ENCODE data around the gene SMYD4. TPM values are rescaled to one million over a fixed set of nuclear protein-coding genes. Genes with fewer than 3 reads are reported as not detected.

SMYD4 gene
- total RNA-seq, 2 experiments from 2014 or later = 14.5 to 15.8 TPM

DNA sequence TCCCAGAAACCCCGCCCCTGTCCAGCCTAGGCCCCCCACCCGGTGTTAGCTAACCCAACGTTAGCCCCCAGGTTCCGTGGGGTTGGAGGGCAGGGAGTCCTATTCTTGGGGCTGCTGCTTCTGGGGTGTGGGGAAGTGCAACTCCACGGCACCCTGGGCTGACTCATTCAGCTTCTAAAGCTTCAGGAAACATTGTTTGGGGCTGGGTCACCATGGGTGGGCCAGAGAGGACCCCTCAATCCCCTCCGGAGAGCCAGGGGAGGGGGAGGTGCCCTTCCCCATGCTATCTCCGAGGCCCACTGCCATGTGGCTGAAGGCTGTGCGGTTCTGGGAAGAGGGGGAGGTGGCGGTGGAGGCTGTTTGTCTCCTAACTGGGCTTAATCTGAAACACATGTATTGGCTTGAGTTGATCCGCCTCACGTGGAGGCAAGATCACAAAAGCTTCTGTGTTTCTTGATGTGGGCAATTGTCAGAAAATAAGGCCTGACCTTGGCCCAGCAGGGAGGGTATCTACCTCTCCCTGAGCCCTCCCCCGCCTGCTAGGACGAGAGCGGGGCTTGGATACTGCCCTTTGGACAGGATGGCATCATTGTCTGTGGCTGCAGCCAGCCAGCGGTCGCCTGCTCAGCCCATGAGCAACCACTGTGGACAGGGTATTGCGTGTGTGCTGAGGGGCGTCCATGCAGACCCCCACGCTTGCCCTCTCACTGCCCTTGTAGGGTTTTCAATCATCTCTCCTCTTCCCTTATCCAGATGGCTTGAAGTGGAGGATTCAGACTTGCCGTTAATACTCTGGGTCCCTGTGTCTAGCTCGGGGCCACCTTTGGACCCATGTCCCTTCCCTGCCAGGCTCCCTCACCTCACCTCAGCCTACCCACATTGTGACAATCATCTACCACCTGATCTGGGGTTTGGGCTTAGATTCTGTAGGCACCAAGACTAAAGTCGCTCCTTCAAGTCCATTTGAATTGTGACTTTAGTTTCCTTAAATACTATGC lies 66.5 kb downstream of the SMYD4 start:
- Mint-ChIP-seq H3K4me1 (ENCODE audit: low read depth) (peaks cover 24% of the 10 kb centered on the region), H3K9me3 (no peaks in the 10 kb centered on the region), H3K27me3 (no peaks in the 10 kb centered on the region), H3K27ac (no peak overlapping the region), H3K36me3 (no peaks in the 10 kb centered on the region), H3K4me3 (no peak overlapping the region)
- intact Hi-C loops (cut with micrococcal nuclease) = no loop called here
- no peak for DNase-seq
- CTCF ChIA-PET = interaction anchor here (1.8 kb wide), 1 partner anchor 43 kb away, joined by 7 read pairs; no protein-coding TSS in a partner anchor
- POLR2A ChIA-PET = no interaction called here

DNA sequence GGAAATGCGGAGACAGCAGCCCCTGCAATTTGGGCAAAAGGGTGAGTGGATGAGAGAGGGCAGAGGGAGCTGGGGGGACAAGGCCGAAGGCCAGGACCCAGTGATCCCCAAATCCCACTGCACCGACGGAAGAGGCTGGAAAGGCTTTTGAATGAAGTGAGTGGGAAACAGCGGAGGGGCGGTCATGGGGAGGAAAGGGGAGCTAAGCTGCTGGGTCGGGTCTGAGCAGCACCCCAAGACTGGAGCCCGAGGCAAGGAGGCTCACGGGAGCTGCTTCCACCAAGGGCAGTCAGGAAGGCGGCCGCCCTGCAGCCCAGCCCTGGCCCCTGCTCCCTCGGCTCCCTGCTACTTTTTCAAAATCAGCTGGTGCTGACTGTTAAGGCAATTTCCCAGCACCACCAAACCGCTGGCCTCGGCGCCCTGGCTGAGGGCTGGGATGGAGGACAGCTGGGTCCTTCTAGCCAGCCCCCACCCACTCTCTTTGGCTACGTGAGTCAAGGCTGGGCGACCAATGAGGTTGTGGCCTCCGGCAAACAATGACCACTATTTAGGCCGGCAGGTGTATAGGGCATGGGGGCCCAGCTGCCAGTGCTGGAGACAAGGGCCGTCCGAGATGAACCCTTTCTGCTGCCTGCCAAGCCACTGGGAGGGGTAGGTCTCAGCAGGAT lies 67.3 kb downstream of the SMYD4 start:
- Mint-ChIP-seq H3K4me1 (ENCODE audit: low read depth) (peaks cover 24% of the 10 kb centered on the region), H3K4me3 (no peak overlapping the region), H3K9me3 (no peaks in the 10 kb centered on the region), H3K27ac (no peak overlapping the region), H3K27me3 (no peaks in the 10 kb centered on the region), H3K36me3 (no peaks in the 10 kb centered on the region)
- DNase-seq = no peak
- intact Hi-C loops (cut with micrococcal nuclease) = no loop called here
- POLR2A ChIA-PET = interaction anchor here (1.2 kb wide), 1 partner anchor 9 kb away, joined by 5 read pairs; no protein-coding TSS in a partner anchor
- CTCF ChIA-PET = interaction anchor here (1.8 kb wide), 1 partner anchor 42 kb away, joined by 7 read pairs; no protein-coding TSS in a partner anchor

DNA sequence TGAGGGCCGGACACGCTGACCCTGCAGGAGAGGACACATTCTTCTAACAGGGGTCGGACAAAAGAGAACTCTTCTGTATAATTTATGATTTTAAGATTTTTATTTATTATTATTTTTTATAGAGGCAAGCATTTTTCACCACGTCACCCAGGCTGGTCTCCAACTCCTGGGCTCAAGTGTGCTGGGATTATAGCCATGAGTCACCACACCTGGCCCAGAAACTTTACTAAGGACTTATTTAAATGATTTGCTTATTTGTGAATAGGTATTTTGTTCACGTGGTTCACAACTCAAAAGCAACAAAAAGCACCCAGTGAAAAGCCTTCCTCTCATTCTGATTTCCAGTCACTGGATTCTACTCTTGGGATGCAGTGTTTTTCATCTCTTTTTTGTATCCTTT lies 70.2 kb downstream of the SMYD4 start:
- H3K27me3 Mint-ChIP-seq = no peaks in the 10 kb centered on the region
- intact Hi-C loops (cut with micrococcal nuclease) = no loop called here
- H3K9me3 Mint-ChIP-seq = no peaks in the 10 kb centered on the region
- ChIA-PET CTCF (no interaction called here), POLR2A (no interaction called here)
- no peaks in the 10 kb centered on the region for H3K36me3 Mint-ChIP-seq
- H3K4me3 Mint-ChIP-seq = no peak overlapping the region
- H3K27ac Mint-ChIP-seq = no peak overlapping the region
- DNase-seq = no peak
- H3K4me1 Mint-ChIP-seq (ENCODE audit: low read depth) = peaks cover 22% of the 10 kb centered on the region

DNA sequence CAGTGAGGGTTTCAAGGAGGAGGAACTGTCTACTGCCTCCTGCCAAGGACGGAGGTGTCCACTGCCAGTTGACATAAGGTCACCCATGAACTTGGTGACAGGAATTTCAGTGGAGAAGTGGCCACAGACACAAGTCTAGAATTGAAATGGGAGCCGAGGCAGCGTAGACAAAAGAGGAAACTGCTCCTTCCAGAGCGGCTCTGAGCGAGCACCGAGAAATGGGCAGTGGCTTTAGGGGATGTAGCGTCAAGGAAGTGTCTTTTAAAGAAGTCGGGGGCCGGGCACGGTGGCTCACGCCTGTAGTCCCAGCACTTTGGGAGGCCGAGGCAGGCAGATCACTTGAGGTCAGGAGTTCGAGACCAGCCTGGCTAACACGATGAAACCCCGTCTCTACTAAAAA lies 70.9 kb downstream of the SMYD4 start:
- Mint-ChIP-seq H3K9me3 (no peaks in the 10 kb centered on the region), H3K27me3 (no peaks in the 10 kb centered on the region), H3K36me3 (no peaks in the 10 kb centered on the region), H3K4me1 (ENCODE audit: low read depth) (peaks cover 15% of the 10 kb centered on the region), H3K27ac (no peak overlapping the region), H3K4me3 (no peak overlapping the region)
- ChIA-PET CTCF (no interaction called here), POLR2A (no interaction called here)
- DNase-seq = no peak
- intact Hi-C loops (cut with micrococcal nuclease) = no loop called here

DNA sequence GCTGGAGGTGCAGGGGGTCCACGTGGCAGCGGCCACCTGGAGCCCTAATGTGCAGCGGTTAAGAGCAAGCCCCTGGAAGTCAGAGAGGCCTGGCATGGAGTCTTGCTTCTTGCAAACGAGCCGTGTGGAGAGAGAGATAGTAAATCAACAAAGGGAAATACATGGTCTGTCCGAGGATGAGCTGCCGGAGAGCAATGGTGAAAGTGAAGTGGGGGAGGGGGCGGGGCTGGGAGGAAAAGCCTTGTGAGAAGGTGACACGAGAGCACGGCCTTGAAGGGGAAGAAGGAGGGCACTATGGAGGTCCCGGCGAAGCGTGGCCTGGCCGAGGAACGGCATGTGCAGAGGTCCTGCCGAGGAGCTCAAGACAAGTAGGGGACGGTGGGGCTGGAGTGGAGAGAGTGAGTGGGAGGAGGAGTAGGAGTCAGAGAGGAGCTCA lies 73.9 kb downstream of the SMYD4 start:
- Mint-ChIP-seq H3K27me3 (no peaks in the 10 kb centered on the region), H3K9me3 (no peaks in the 10 kb centered on the region), H3K4me1 (ENCODE audit: low read depth) (no peaks in the 10 kb centered on the region), H3K4me3 (no peak overlapping the region), H3K36me3 (no peaks in the 10 kb centered on the region), H3K27ac (no peak overlapping the region)
- DNase-seq = no peak
- ChIA-PET CTCF (no interaction called here), POLR2A (no interaction called here)
- intact Hi-C loops (cut with micrococcal nuclease) = no loop called here

DNA sequence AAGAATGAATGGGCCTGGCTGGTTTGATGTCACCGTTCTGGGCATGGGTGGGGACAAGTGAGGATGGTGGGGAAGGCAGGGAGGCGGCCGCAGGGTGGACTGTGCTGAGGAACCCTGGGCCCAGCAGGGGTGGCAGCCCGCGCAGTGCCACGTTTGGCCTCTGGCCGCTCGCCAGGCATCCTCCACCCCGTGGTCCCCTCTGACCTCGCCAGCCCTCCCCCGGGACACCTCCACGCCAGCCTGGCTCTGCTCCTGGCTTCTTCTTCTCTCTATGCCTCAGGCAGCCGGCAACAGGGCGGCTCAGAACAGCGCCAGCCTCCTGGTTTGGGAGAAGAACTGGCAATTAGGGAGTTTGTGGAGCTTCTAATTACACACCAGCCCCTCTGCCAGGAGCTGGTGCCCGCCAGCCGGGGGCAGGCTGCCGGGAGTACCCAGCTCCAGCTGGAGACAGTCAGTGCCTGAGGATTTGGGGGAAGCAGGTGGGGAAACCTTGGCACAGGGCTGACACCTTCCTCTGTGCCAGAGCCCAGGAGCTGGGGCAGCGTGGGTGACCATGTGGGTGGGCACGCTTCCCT lies 74.4 kb downstream of the SMYD4 start:
- Mint-ChIP-seq H3K9me3 (no peaks in the 10 kb centered on the region), H3K36me3 (no peaks in the 10 kb centered on the region), H3K4me3 (no peak overlapping the region), H3K27me3 (no peaks in the 10 kb centered on the region), H3K4me1 (ENCODE audit: low read depth) (no peaks in the 10 kb centered on the region), H3K27ac (no peak overlapping the region)
- ChIA-PET CTCF (no interaction called here), POLR2A (no interaction called here)
- intact Hi-C loops (cut with micrococcal nuclease) = no loop called here
- DNase-seq = no peak

DNA sequence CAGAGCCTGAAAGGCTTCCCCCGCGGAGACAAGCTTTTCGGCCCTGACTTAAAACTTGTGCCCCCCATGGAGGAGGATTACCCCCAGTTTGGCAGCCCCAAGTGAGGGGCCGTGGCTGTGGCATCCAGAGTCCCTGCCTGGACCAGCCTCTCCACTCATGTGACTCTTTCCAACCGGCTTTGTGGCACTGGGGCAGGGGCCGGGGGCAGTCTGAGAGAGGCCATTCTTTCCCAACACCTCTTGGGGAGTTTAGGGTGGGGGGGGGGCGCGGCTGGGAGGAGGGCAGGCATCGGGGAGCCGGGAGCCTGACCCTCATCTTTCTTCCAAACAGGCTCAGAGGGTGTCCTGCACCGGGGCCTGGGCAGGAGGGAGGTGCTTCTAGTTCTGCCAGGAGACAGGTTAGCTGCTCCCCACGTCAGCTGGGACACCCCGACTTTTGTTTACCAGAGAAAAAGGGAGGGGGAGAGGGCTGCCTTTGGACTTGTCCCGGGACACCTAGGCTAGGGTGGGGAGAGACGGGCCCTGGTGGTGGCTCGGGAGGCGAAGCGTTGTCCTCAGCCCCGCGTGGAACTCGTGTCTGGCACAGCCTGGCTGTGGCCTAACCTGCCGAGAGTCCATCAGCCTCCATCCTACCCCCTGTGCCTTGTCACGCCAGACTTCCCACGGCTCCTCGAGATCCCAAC lies 75.1 kb downstream of the SMYD4 start:
- CTCF ChIA-PET = no interaction called here
- no peak overlapping the region for H3K4me3 Mint-ChIP-seq
- DNase-seq = no peak
- no peak overlapping the region for H3K27ac Mint-ChIP-seq
- no peaks in the 10 kb centered on the region for H3K36me3 Mint-ChIP-seq
- H3K27me3 Mint-ChIP-seq = no peaks in the 10 kb centered on the region
- no peaks in the 10 kb centered on the region for H3K9me3 Mint-ChIP-seq
- intact Hi-C loops (cut with micrococcal nuclease) = no loop called here
- POLR2A ChIA-PET = no interaction called here
- no peaks in the 10 kb centered on the region for H3K4me1 Mint-ChIP-seq (ENCODE audit: low read depth)

DNA sequence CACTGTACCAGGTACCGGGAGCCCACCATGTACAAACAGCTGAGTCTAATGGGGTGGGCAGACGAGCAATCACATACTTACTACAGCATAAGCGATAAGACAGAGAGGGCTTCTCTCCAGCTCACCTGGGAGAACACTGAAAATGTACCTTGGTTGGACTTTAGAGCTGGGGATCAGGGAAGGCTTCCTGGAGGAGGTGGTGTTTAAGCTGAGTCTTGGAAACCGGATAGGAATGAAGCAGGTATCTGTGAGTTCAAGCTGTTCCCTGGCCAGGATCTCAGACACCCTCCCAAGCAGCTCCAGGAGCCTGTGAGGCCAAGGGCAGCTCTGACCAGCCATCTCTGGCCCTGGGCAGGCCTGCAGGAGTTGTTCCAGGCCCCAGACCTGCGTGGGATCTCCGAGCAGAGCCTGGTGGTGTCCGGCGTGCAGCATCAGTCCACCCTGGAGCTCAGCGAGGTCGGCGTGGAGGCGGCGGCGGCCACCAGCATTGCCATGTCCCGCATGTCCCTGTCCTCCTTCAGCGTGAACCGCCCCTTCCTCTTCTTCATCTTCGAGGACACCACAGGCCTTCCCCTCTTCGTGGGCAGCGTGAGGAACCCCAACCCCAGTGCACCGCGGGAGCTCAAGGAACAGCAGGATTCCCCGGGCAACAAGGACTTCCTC lies 75.8 kb downstream of the SMYD4 start:
- no peak overlapping the region for H3K4me3 Mint-ChIP-seq
- ChIA-PET POLR2A (no interaction called here), CTCF (no interaction called here)
- H3K27me3 Mint-ChIP-seq = no peaks in the 10 kb centered on the region
- no peak overlapping the region for H3K27ac Mint-ChIP-seq
- intact Hi-C loops (cut with micrococcal nuclease) = no loop called here
- H3K9me3 Mint-ChIP-seq = no peaks in the 10 kb centered on the region
- no peak for DNase-seq
- no peaks in the 10 kb centered on the region for H3K36me3 Mint-ChIP-seq
- H3K4me1 Mint-ChIP-seq (ENCODE audit: low read depth) = no peaks in the 10 kb centered on the region

DNA sequence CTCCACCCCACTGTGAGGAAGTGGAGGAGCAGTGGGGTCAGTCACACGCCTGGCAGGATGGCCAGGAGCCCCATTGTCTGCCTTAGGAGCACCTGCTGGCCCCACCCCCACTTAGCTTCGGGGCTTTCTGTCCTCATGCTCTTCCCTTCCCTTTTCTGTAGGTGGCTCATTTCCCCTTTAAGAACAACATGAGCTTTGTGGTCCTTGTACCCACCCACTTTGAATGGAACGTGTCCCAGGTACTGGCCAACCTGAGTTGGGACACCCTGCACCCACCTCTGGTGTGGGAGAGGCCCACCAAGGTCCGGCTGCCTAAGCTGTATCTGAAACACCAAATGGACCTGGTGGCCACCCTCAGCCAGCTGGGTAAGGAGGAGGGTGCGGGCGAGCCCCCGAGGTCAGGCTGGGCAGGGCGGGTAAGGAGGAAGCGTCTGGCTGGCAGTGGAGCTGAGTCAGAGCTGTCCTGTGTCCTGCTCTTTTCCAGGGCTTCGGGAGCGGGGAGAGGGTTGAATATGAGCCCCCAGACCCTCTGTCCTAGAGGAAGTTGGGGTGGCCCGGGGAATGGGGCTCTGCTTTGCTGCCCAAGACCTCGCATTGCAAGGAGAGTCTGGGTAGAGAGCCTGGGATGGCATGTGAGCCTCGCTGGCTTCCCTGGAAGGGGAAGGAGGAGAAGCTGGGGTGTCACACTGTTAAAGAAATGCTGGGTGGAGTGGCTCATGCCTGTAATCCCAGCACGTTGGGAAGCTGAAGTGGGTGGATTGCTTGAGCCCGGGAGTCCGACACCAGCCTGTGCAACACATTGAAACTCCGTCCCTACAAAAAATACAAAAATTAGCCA lies 77.1 kb downstream of the SMYD4 start:
- Mint-ChIP-seq H3K27me3 (no peaks in the 10 kb centered on the region), H3K4me1 (ENCODE audit: low read depth) (no peaks in the 10 kb centered on the region), H3K27ac (no peak overlapping the region), H3K4me3 (no peak overlapping the region), H3K36me3 (no peaks in the 10 kb centered on the region), H3K9me3 (no peaks in the 10 kb centered on the region)
- ChIA-PET POLR2A (no interaction called here), CTCF (no interaction called here)
- intact Hi-C loops (cut with micrococcal nuclease) = no loop called here
- no peak for DNase-seq

DNA sequence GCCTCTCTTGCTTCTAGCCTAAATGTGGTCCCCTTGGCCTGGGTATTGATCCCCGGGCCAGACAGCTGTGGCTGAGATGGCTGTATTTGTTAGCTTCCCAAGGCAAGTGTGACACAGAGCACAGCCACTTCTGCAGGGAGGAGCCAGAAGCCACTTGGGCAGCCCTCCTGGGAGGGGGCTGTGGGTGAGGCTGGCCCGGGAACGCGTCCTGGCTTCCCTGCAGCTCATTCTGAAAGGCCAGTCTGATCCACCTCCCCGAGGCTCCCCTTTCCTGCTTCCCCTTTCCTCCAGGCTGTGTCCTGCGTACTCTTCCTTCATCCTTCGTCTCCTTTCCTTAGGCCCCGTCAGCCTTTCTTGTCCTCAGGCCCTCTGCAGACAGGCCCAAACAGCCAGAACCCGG lies 79.1 kb downstream of the SMYD4 start:
- H3K4me3 Mint-ChIP-seq = no peak overlapping the region
- intact Hi-C loops (cut with micrococcal nuclease) = no loop called here
- H3K36me3 Mint-ChIP-seq = no peaks in the 10 kb centered on the region
- POLR2A ChIA-PET = no interaction called here
- no peak overlapping the region for H3K27ac Mint-ChIP-seq
- DNase-seq = no peak
- no peaks in the 10 kb centered on the region for H3K4me1 Mint-ChIP-seq (ENCODE audit: low read depth)
- CTCF ChIA-PET = interaction anchor here (1.7 kb wide), 1 partner anchor 33 kb away, joined by 5 read pairs; no protein-coding TSS in a partner anchor
- H3K9me3 Mint-ChIP-seq = no peaks in the 10 kb centered on the region
- H3K27me3 Mint-ChIP-seq = no peaks in the 10 kb centered on the region

DNA sequence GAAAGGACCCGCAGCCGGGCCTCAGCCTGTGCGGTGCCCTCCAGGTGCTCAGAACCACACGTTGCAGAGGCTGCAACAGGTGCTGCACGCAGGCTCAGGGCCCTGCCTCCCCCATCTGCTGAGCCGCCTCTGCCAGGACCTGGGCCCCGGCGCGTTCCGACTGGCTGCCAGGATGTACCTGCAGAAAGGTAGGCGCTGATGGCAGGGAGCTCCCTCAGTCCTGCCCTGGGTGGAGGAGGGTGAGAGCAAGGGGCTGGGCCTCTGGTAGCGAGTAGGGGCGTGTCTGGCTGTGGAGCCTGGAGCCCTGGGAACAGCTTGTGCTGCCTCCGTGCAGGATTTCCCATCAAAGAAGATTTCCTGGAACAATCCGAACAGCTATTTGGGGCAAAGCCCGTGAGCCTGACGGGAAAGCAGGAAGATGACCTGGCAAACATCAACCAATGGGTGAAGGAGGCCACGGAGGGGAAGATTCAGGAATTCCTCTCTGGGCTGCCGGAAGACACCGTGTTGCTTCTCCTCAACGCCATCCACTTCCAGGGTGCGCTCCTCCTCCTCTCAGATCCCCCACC lies 82.6 kb downstream of the SMYD4 start:
- Mint-ChIP-seq H3K27me3 (no peaks in the 10 kb centered on the region), H3K4me3 (no peak overlapping the region), H3K36me3 (no peaks in the 10 kb centered on the region), H3K4me1 (ENCODE audit: low read depth) (no peaks in the 10 kb centered on the region), H3K27ac (no peak overlapping the region), H3K9me3 (no peaks in the 10 kb centered on the region)
- intact Hi-C loops (cut with micrococcal nuclease) = no loop called here
- CTCF ChIA-PET = no interaction called here
- no peak for DNase-seq
- POLR2A ChIA-PET = no interaction called here

All from activated CD4-positive, alpha-beta memory T cell treated with anti-CD3 and anti-CD28 coated beads for 36 hours (primary cell).